A549 (cell line): ENCODE results near the gene KCNAB1.

Source experiments
- MAFK ChIP-seq: fragments of 450-650 bp; IDR thresholded peaks from 2 replicates; pipeline ENCODE4 v1.6.1; 2014; ENCODE audit not compliant: partially characterized antibody
- POLR2A ChIP-seq: IDR thresholded peaks from 2 replicates; pipeline ENCODE4 v1.6.1; 2012; ENCODE audit warnings: mild to moderate bottlenecking, low read length
- POLR2AphosphoS2 ChIP-seq: conservative IDR thresholded peaks from 2 replicates; pipeline ENCODE4 v1.6.1; 2012; ENCODE audit warnings: low read length, improper control_type of control experiment, inconsistent platforms
- TP53 ChIP-seq: fragments of 250-450 bp; sonication (Bioruptor Pico); IDR thresholded peaks from 2 replicates; pipeline ENCODE4 v1.5.0; 2021; ENCODE audit warnings: mild to moderate bottlenecking, moderate library complexity
- ZNF302 ChIP-seq: fragments of 250-450 bp; sonication (Bioruptor Pico); IDR thresholded peaks from 2 replicates; pipeline ENCODE4 v1.9.0; 2021; ENCODE audit warnings: inconsistent platforms, mild to moderate bottlenecking, moderate library complexity

- no peak for TF ChIP-seq POLR2A
- TF ChIP-seq TP53 (CRISPR knock-in tag): no peak
- no peak for TF ChIP-seq MAFK
- no peak for TF ChIP-seq POLR2AphosphoS2
- no peak for TF ChIP-seq ZNF302 (CRISPR knock-in tag)
These were observed 352.3 kb downstream of the KCNAB1 start for GRCh38 chr3:156472684-156473083.
